GM23338 (cell line): ENCODE data around the gene NAALADL2.

Experiments used
- CTCF ChIP-seq, 2 experiments: fragments of 200-600 bp in 1 of 2; sonication (generic) in 1 of 2; conservative IDR thresholded peaks; 2 replicates each; pipeline versions ENCODE4 v1.5.1 to v1.6.1; 2016 to 2017; ENCODE audit warnings: antibody characterized with exemption in 2 of 2, low read depth in 2 of 2, mild to moderate bottlenecking in 2 of 2, moderate library complexity in 1 of 2
- POLR2AphosphoS5 ChIP-seq: IDR thresholded peaks from 2 replicates; pipeline ENCODE4 v1.6.1; 2016; ENCODE audit warnings: antibody characterized with exemption, low read depth
- STAT1 ChIP-seq: IDR thresholded peaks from one replicate; pipeline ENCODE4 v1.6.1; 2016; ENCODE audit warnings: antibody characterized with exemption; ENCODE audit not compliant: unreplicated experiment

- no peak for TF ChIP-seq STAT1
- no peak for TF ChIP-seq CTCF (conservative IDR thresholded peaks at IDR 0.05; ENCODE audit: low read depth in 2 of 2)
- TF ChIP-seq POLR2AphosphoS5: no peak
Observed at GRCh38 chr3:175818811-175819464, 959.8 kb downstream of the NAALADL2 start.
